Measurements from ENCODE around the gene VPS35. TPM values are rescaled to one million over a fixed set of nuclear protein-coding genes. Genes with fewer than 3 reads are reported as not detected.

Gene VPS35
- polyA plus RNA-seq, 1 donor from 2014 or later: 155 TPM

DNA sequence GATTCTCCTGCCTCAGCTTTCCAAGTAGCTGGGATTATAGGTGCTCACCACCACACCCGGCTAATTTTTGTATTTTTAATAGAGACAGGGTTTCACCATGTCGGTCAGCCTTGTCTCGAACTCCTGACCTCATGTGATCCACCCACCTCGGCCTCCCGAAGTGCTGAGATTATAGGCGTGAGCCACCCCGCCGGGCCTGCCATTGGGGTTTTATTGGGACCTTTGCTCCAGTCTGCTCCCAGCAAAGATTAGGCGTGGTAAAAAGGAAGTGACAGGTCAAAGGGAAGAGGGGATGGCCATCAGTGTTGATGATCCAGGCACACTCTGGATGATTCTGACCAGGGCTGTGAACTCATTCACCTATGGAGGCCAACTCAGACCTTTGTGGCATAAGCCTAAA lies 38.7 kb upstream of the VPS35 start:
- Histone ChIP-seq H3K79me2 (replicated peaks; ENCODE audit: insufficient read depth, low read length) (no peaks in the 10 kb centered on the region), H3K9me2 (ENCODE audit: insufficient read depth, low read length) (no peaks in the 10 kb centered on the region)

DNA sequence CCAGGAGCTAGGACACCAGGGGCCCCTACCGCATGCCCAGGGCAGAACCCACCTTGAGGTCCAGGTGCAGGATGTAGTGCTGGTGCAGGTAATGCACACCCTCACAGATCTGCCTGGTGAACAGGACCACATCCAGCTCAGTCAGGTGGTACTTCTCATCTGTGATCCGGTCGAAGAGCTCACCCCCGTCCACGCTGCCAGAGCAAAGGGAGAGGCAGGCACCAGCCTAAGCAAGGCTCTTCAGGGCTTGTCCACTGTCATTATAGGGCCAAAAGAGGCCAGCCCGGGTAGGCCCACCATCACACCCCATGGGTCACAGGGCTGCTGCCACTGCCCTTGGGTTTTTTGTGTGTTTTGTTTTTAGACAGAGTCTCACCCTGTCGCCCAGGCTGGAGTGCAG lies 38.2 kb upstream of the VPS35 start:
- Histone ChIP-seq H3K4me2 (ENCODE audit: low read length) (no peak overlapping the region), H3F3A (ENCODE audit: insufficient read depth, low read length, poor library complexity, severe bottlenecking) (no peaks in the 10 kb centered on the region), H3K79me2 (replicated peaks; ENCODE audit: insufficient read depth, low read length) (no peaks in the 10 kb centered on the region), H3K36me3 (ENCODE audit: insufficient read depth, low read length) (no peaks in the 10 kb centered on the region), H3K4me3 (ENCODE audit: low read length) (no peak overlapping the region), H4K20me1 (ENCODE audit: insufficient read depth) (no peaks in the 10 kb centered on the region), H3K9ac (ENCODE audit: low read length) (no peak overlapping the region), H3K9me3 (ENCODE audit: low read length) (no peaks in the 10 kb centered on the region), H2AFZ (ENCODE audit: low read depth, low read length) (no peak overlapping the region), H3K9me2 (ENCODE audit: insufficient read depth, low read length) (no peaks in the 10 kb centered on the region), H3K27me3 (ENCODE audit: insufficient read depth, low read depth, low read length) (no peaks in the 10 kb centered on the region), H3K27ac (ENCODE audit: low read length) (no peak overlapping the region)
- TF ChIP-seq EP300 (conservative IDR thresholded peaks at IDR 0.05; ENCODE audit: poor library complexity, severe bottlenecking): no peak
- no peak for TF ChIP-seq TAF1 (IDR thresholded peaks at IDR 0.05; ENCODE audit: low read depth)
- no peak for TF ChIP-seq RAD21 (conservative IDR thresholded peaks at IDR 0.05)
- no peak for TF ChIP-seq MXI1 (conservative IDR thresholded peaks at IDR 0.05; ENCODE audit: poor library complexity, severe bottlenecking)
- TF ChIP-seq POLR2AphosphoS5 (IDR thresholded peaks at IDR 0.05): no peak
- no peak for TF ChIP-seq EZH2 (IDR thresholded peaks at IDR 0.05; ENCODE audit: borderline replicate concordance, insufficient read depth, low read length, poor library complexity, severe bottlenecking)
- TF ChIP-seq REST (IDR thresholded peaks at IDR 0.05; ENCODE audit: borderline replicate concordance): no peak
- TF ChIP-seq SMC3 (conservative IDR thresholded peaks at IDR 0.05; ENCODE audit: poor library complexity): no peak

More for the DNA sequence above, 38.7 kb upstream of the VPS35 start:
- H3K36me3 ChIP-seq (ENCODE audit: insufficient read depth, low read length): no peaks in the 10 kb centered on the region
- no peak overlapping the region for H3K27ac ChIP-seq (ENCODE audit: low read length)
- no peak overlapping the region for H3K4me2 ChIP-seq (ENCODE audit: low read length)
- no peaks in the 10 kb centered on the region for H4K20me1 ChIP-seq (ENCODE audit: insufficient read depth)
- no peaks in the 10 kb centered on the region for H3K9me3 ChIP-seq (ENCODE audit: low read length)
- no peak overlapping the region for H3K9ac ChIP-seq (ENCODE audit: low read length)
- TF ChIP-seq RAD21 (conservative IDR thresholded peaks at IDR 0.05) (no peak), EP300 (conservative IDR thresholded peaks at IDR 0.05; ENCODE audit: poor library complexity, severe bottlenecking) (no peak), TAF1 (IDR thresholded peaks at IDR 0.05; ENCODE audit: low read depth) (no peak), SMC3 (conservative IDR thresholded peaks at IDR 0.05; ENCODE audit: poor library complexity) (no peak), POLR2AphosphoS5 (IDR thresholded peaks at IDR 0.05) (no peak), MXI1 (conservative IDR thresholded peaks at IDR 0.05; ENCODE audit: poor library complexity, severe bottlenecking) (no peak), CTCF (IDR thresholded peaks at IDR 0.05; ENCODE audit: poor library complexity, severe bottlenecking) (no peak), EZH2 (IDR thresholded peaks at IDR 0.05; ENCODE audit: borderline replicate concordance, insufficient read depth, low read length, poor library complexity, severe bottlenecking) (no peak), REST (IDR thresholded peaks at IDR 0.05; ENCODE audit: borderline replicate concordance) (no peak)
- H3K4me3 ChIP-seq (ENCODE audit: low read length): no peak overlapping the region
- H2AFZ ChIP-seq (ENCODE audit: low read depth, low read length): no peak overlapping the region
- no peaks in the 10 kb centered on the region for H3K27me3 ChIP-seq (ENCODE audit: insufficient read depth, low read depth, low read length)
- no peaks in the 10 kb centered on the region for H3F3A ChIP-seq (ENCODE audit: insufficient read depth, low read length, poor library complexity, severe bottlenecking)
